Measurements from ENCODE around the gene GPR139. TPM values are rescaled to one million over a fixed set of nuclear protein-coding genes. Genes with fewer than 3 reads are reported as not detected.

The GPR139 gene
- 0.20 TPM for polyA plus RNA-seq (2013, experiment 1 of 2)
- polyA plus RNA-seq (2013, experiment 2 of 2): 0.44 TPM

GRCh38 chr16:20073203-20074098 is at the start of gene GPR139:
GPR139 (minus strand) TSS chr16:20073890; CDS start chr16:20073616, 274 bp downstream.
- Histone ChIP-seq H3K36me3 (ENCODE audit: insufficient read depth, low read length) (no peaks in the 10 kb centered on the region), H3K27ac (ENCODE audit: low read depth, low read length) (no peak within 1 kb of the TSS), H3K9ac (ENCODE audit: low read depth, low read length) (peak within 1 kb of the TSS; percentile 58), H3K9me3 (ENCODE audit: insufficient read depth, low read depth, low read length) (peaks cover 4% of the 10 kb centered on the region; the same call in 1 of the 2 replicates), H3K27me3 (ENCODE audit: insufficient read depth, low read length) (peaks cover 61% of the 10 kb centered on the region), H3K4me3 (ENCODE audit: low read length) (peak within 1 kb of the TSS; percentile 66), H3K4me1 (ENCODE audit: insufficient read depth, low read length) (peaks cover 16% of the 10 kb centered on the region)
- 2% methylated on average over 74 of the region's 76 CpGs for WGBS

GRCh38 chr16:20122011-20122410 is 48.3 kb upstream of the GPR139 start:
- Histone ChIP-seq H3K9ac (ENCODE audit: low read depth, low read length) (no peak overlapping the region), H3K27ac (ENCODE audit: low read depth, low read length) (no peak overlapping the region), H3K27me3 (ENCODE audit: insufficient read depth, low read length) (no peaks in the 10 kb centered on the region), H3K4me3 (ENCODE audit: low read length) (no peak overlapping the region), H3K36me3 (ENCODE audit: insufficient read depth, low read length) (no peaks in the 10 kb centered on the region), H3K9me3 (ENCODE audit: insufficient read depth, low read depth, low read length) (no peaks in the 10 kb centered on the region), H3K4me1 (ENCODE audit: insufficient read depth, low read length) (no peaks in the 10 kb centered on the region)
- WGBS: 94% methylated on average over 8 of the region's 8 CpGs

GRCh38 chr16:20114356-20114755 is 40.7 kb upstream of the GPR139 start:
- Histone ChIP-seq H3K27ac (ENCODE audit: low read depth, low read length) (no peak overlapping the region), H3K4me1 (ENCODE audit: insufficient read depth, low read length) (no peaks in the 10 kb centered on the region), H3K9ac (ENCODE audit: low read depth, low read length) (no peak overlapping the region), H3K36me3 (ENCODE audit: insufficient read depth, low read length) (no peaks in the 10 kb centered on the region), H3K4me3 (ENCODE audit: low read length) (no peak overlapping the region), H3K27me3 (ENCODE audit: insufficient read depth, low read length) (no peaks in the 10 kb centered on the region), H3K9me3 (ENCODE audit: insufficient read depth, low read depth, low read length) (no peaks in the 10 kb centered on the region)
- 96% methylated on average over 8 of the region's 8 CpGs for WGBS

GRCh38 chr16:20111143-20111542 is 37.5 kb upstream of the GPR139 start:
- no peaks in the 10 kb centered on the region for H3K9me3 ChIP-seq (ENCODE audit: insufficient read depth, low read depth, low read length)
- no peaks in the 10 kb centered on the region for H3K36me3 ChIP-seq (ENCODE audit: insufficient read depth, low read length)
- no peaks in the 10 kb centered on the region for H3K4me1 ChIP-seq (ENCODE audit: insufficient read depth, low read length)
- no peak overlapping the region for H3K9ac ChIP-seq (ENCODE audit: low read depth, low read length)
- H3K27me3 ChIP-seq (ENCODE audit: insufficient read depth, low read length): no peaks in the 10 kb centered on the region
- 94% methylated on average over 3 of the region's 3 CpGs for WGBS
- no peak overlapping the region for H3K27ac ChIP-seq (ENCODE audit: low read depth, low read length)
- no peak overlapping the region for H3K4me3 ChIP-seq (ENCODE audit: low read length)

GRCh38 chr16:20107083-20107482 is 33.4 kb upstream of the GPR139 start:
- no peaks in the 10 kb centered on the region for H3K36me3 ChIP-seq (ENCODE audit: insufficient read depth, low read length)
- no peak overlapping the region for H3K9ac ChIP-seq (ENCODE audit: low read depth, low read length)
- WGBS: 93% methylated on average over 2 of the region's 2 CpGs

GRCh38 chr16:20104563-20105183 is 31.0 kb upstream of the GPR139 start:
- H3K36me3 ChIP-seq (ENCODE audit: insufficient read depth, low read length): no peaks in the 10 kb centered on the region
- no peaks in the 10 kb centered on the region for H3K27me3 ChIP-seq (ENCODE audit: insufficient read depth, low read length)
- WGBS: 91% methylated on average over 3 of the region's 4 CpGs
- H3K9me3 ChIP-seq (ENCODE audit: insufficient read depth, low read depth, low read length): no peaks in the 10 kb centered on the region
- no peak overlapping the region for H3K27ac ChIP-seq (ENCODE audit: low read depth, low read length)
- H3K9ac ChIP-seq (ENCODE audit: low read depth, low read length): no peak overlapping the region
- no peak overlapping the region for H3K4me3 ChIP-seq (ENCODE audit: low read length)
- no peaks in the 10 kb centered on the region for H3K4me1 ChIP-seq (ENCODE audit: insufficient read depth, low read length)

More at GRCh38 chr16:20107083-20107482, 33.4 kb upstream of the GPR139 start:
- no peak overlapping the region for H3K4me3 ChIP-seq (ENCODE audit: low read length)
- no peaks in the 10 kb centered on the region for H3K27me3 ChIP-seq (ENCODE audit: insufficient read depth, low read length)
- no peak overlapping the region for H3K27ac ChIP-seq (ENCODE audit: low read depth, low read length)
- H3K4me1 ChIP-seq (ENCODE audit: insufficient read depth, low read length): no peaks in the 10 kb centered on the region
- H3K9me3 ChIP-seq (ENCODE audit: insufficient read depth, low read depth, low read length): no peaks in the 10 kb centered on the region

- Histone ChIP-seq H3K36me3 (ENCODE audit: insufficient read depth, low read length) (no peaks in the 10 kb centered on the region), H3K9me3 (ENCODE audit: insufficient read depth, low read depth, low read length) (no peaks in the 10 kb centered on the region), H3K4me1 (ENCODE audit: insufficient read depth, low read length) (no peaks in the 10 kb centered on the region), H3K27ac (ENCODE audit: low read depth, low read length) (no peak overlapping the region), H3K4me3 (ENCODE audit: low read length) (no peak overlapping the region), H3K9ac (ENCODE audit: low read depth, low read length) (no peak overlapping the region), H3K27me3 (ENCODE audit: insufficient read depth, low read length) (no peaks in the 10 kb centered on the region)
- WGBS: 86% methylated on average over 1 of the region's 1 CpG
Measured at GRCh38 chr16:20102521-20102920, 28.8 kb upstream of the GPR139 start.

- no peaks in the 10 kb centered on the region for H3K9me3 ChIP-seq (ENCODE audit: insufficient read depth, low read depth, low read length)
- no peaks in the 10 kb centered on the region for H3K27me3 ChIP-seq (ENCODE audit: insufficient read depth, low read length)
- H3K4me1 ChIP-seq (ENCODE audit: insufficient read depth, low read length): no peaks in the 10 kb centered on the region
- no peaks in the 10 kb centered on the region for H3K36me3 ChIP-seq (ENCODE audit: insufficient read depth, low read length)
- H3K4me3 ChIP-seq (ENCODE audit: low read length): no peak overlapping the region
- 90% methylated on average over 2 of the region's 2 CpGs for WGBS
- no peak overlapping the region for H3K9ac ChIP-seq (ENCODE audit: low read depth, low read length)
- H3K27ac ChIP-seq (ENCODE audit: low read depth, low read length): no peak overlapping the region
Measured at GRCh38 chr16:20102021-20102420, 28.3 kb upstream of the GPR139 start.

GRCh38 chr16:20099375-20099774 is 25.7 kb upstream of the GPR139 start:
- 65% methylated on average over 4 of the region's 4 CpGs for WGBS
- H3K36me3 ChIP-seq (ENCODE audit: insufficient read depth, low read length): no peaks in the 10 kb centered on the region
- H3K4me1 ChIP-seq (ENCODE audit: insufficient read depth, low read length): no peaks in the 10 kb centered on the region
- H3K9ac ChIP-seq (ENCODE audit: low read depth, low read length): no peak overlapping the region
- no peak overlapping the region for H3K27ac ChIP-seq (ENCODE audit: low read depth, low read length)
- no peak overlapping the region for H3K4me3 ChIP-seq (ENCODE audit: low read length)
- no peaks in the 10 kb centered on the region for H3K9me3 ChIP-seq (ENCODE audit: insufficient read depth, low read depth, low read length)
- H3K27me3 ChIP-seq (ENCODE audit: insufficient read depth, low read length): no peaks in the 10 kb centered on the region

GRCh38 chr16:20094157-20094556 is 20.5 kb upstream of the GPR139 start:
- H3K36me3 ChIP-seq (ENCODE audit: insufficient read depth, low read length): no peaks in the 10 kb centered on the region
- no peaks in the 10 kb centered on the region for H3K27me3 ChIP-seq (ENCODE audit: insufficient read depth, low read length)
- 73% methylated on average over 3 of the region's 3 CpGs for WGBS
- H3K4me3 ChIP-seq (ENCODE audit: low read length): no peak overlapping the region
- no peak overlapping the region for H3K9ac ChIP-seq (ENCODE audit: low read depth, low read length)
- H3K4me1 ChIP-seq (ENCODE audit: insufficient read depth, low read length): no peaks in the 10 kb centered on the region; the same call in 1 of the 2 replicates
- no peak overlapping the region for H3K27ac ChIP-seq (ENCODE audit: low read depth, low read length)
- H3K9me3 ChIP-seq (ENCODE audit: insufficient read depth, low read depth, low read length): no peaks in the 10 kb centered on the region

- H3K9me3 ChIP-seq (ENCODE audit: insufficient read depth, low read depth, low read length): no peaks in the 10 kb centered on the region
- H3K4me1 ChIP-seq (ENCODE audit: insufficient read depth, low read length): no peaks in the 10 kb centered on the region; the same call in 1 of the 2 replicates
- H3K27me3 ChIP-seq (ENCODE audit: insufficient read depth, low read length): no peaks in the 10 kb centered on the region
- 88% methylated on average over 2 of the region's 3 CpGs for WGBS
- no peak overlapping the region for H3K27ac ChIP-seq (ENCODE audit: low read depth, low read length)
- no peaks in the 10 kb centered on the region for H3K36me3 ChIP-seq (ENCODE audit: insufficient read depth, low read length)
- H3K4me3 ChIP-seq (ENCODE audit: low read length): no peak overlapping the region
- H3K9ac ChIP-seq (ENCODE audit: low read depth, low read length): no peak overlapping the region
Measured at GRCh38 chr16:20089246-20089965, 15.7 kb upstream of the GPR139 start.

Data from HUES64 (cell line).